ENCODE results near the gene OPHN1. TPM values are rescaled to one million over a fixed set of nuclear protein-coding genes. Genes with fewer than 3 reads are reported as not detected.

Gene OPHN1
- total RNA-seq, 1 experiment from 2014 or later = 4.4 TPM

- TF ChIP-seq AFF4 (CRISPR knock-in tag; IDR thresholded peaks at IDR 0.05; ENCODE audit: borderline replicate concordance) = no peak
- no peak for TF ChIP-seq ZNF512 (CRISPR knock-in tag; IDR thresholded peaks at IDR 0.05; ENCODE audit: borderline replicate concordance)
- no peak for TF ChIP-seq ATF3 (CRISPR knock-in tag; conservative IDR thresholded peaks at IDR 0.05)
- no peak for TF ChIP-seq SP1 (CRISPR knock-in tag; conservative IDR thresholded peaks at IDR 0.05)
- TF ChIP-seq ATF6 (CRISPR knock-in tag; IDR thresholded peaks at IDR 0.05) = no peak
- TF ChIP-seq ZNF219 (CRISPR knock-in tag; IDR thresholded peaks at IDR 0.05; ENCODE audit: borderline replicate concordance) = no peak
- TF ChIP-seq SMAD4 (CRISPR knock-in tag; IDR thresholded peaks at IDR 0.05) = no peak
- no peak for TF ChIP-seq TCF7 (CRISPR knock-in tag; IDR thresholded peaks at IDR 0.05; ENCODE audit: low read depth)
- TF ChIP-seq ZNF281 (CRISPR knock-in tag; IDR thresholded peaks at IDR 0.05) = no peak
- TF ChIP-seq RORB (CRISPR knock-in tag; IDR thresholded peaks at IDR 0.05) = no peak
- TF ChIP-seq NFE2L1 (CRISPR knock-in tag; IDR thresholded peaks at IDR 0.05) = no peak
- no peak for TF ChIP-seq NFATC4 (CRISPR knock-in tag; IDR thresholded peaks at IDR 0.05)
- TF ChIP-seq ZNF232 (CRISPR knock-in tag; IDR thresholded peaks at IDR 0.05) = no peak
- no peak for TF ChIP-seq CTCF (IDR thresholded peaks at IDR 0.05)
- TF ChIP-seq NR3C1 (CRISPR knock-in tag; conservative IDR thresholded peaks at IDR 0.05; ENCODE audit: low read depth) = no peak
- TF ChIP-seq ATF1 (CRISPR knock-in tag; IDR thresholded peaks at IDR 0.05) = no peak
Measured at GRCh38 chrX:68112321-68112720, 321.0 kb downstream of the OPHN1 start (continued).
